DMS153 treated with DMSO at 0.1 percent for 48 hours (cell line): ENCODE results near the gene ZSWIM8.
"Not testable (repeated sequence)": the region's sequence is repeated elsewhere in the genome, so short reads cannot be mapped to it uniquely, and the experiment has no call there.

Experiments used
- DNase-seq: peaks from one replicate; lab custom pipeline; 2025; ENCODE audit not compliant: unreplicated experiment; lab: John Stamatoyannopoulos, UW

ZSWIM8 gene

GRCh38 chr10:73785211-73785720, at the start of gene ZSWIM8:
Gene ZSWIM8 (plus strand): TSS chr10:73785606. CDS start chr10:73785879, 273 bp downstream.
- peak; percentile 86 for DNase-seq

GRCh38 chr10:73740501-73741254, 44.7 kb upstream of the ZSWIM8 start:
- DNase-seq, result not testable (repeated sequence)

GRCh38 chr10:73742454-73742734, 43.0 kb upstream of the ZSWIM8 start:
- no peak for DNase-seq

- no peak for DNase-seq
Measured at GRCh38 chr10:73743327-73743904, 42.0 kb upstream of the ZSWIM8 start.

GRCh38 chr10:73743905-73744663, 41.3 kb upstream of the ZSWIM8 start, which contains the start of gene SEC24C:
Gene SEC24C (plus strand): TSS chr10:73744372. CDS start chr10:73746833, 2,461 bp downstream.
- peak; percentile 96 for DNase-seq

GRCh38 chr10:73744664-73744975, 40.8 kb upstream of the ZSWIM8 start:
- no peak for DNase-seq

GRCh38 chr10:73746721-73747120, 38.7 kb upstream of the ZSWIM8 start:
- DNase-seq, result no peak

- DNase-seq, result no peak
Measured at GRCh38 chr10:73750819-73751218, 34.6 kb upstream of the ZSWIM8 start.

GRCh38 chr10:73756183-73756582, 29.2 kb upstream of the ZSWIM8 start:
- no peak for DNase-seq

GRCh38 chr10:73758704-73759511, 26.5 kb upstream of the ZSWIM8 start:
- DNase-seq, result peak; percentile 60

GRCh38 chr10:73759512-73760115, 25.8 kb upstream of the ZSWIM8 start:
- peak; percentile 60 for DNase-seq

- no peak for DNase-seq
Measured at GRCh38 chr10:73761781-73762180, 23.6 kb upstream of the ZSWIM8 start.

- DNase-seq, result no peak
Measured at GRCh38 chr10:73762915-73763314, 22.5 kb upstream of the ZSWIM8 start.

- no peak for DNase-seq
Measured at GRCh38 chr10:73763343-73763742, 22.1 kb upstream of the ZSWIM8 start.

- no peak for DNase-seq
Measured at GRCh38 chr10:73765066-73765465, 20.3 kb upstream of the ZSWIM8 start.

- DNase-seq, result no peak
Measured at GRCh38 chr10:73768881-73769280, 16.5 kb upstream of the ZSWIM8 start.

GRCh38 chr10:73769396-73769795, 16.0 kb upstream of the ZSWIM8 start:
- no peak for DNase-seq

GRCh38 chr10:73771722-73772280, 13.6 kb upstream of the ZSWIM8 start:
- DNase-seq, result peak; percentile 65

- DNase-seq, result peak; percentile 65
Measured at GRCh38 chr10:73772281-73773151, 12.9 kb upstream of the ZSWIM8 start.
